Endothelial cell of umbilical vein (primary cell): ENCODE data around the gene NXPH1. TPM values are rescaled to one million over a fixed set of nuclear protein-coding genes. Genes with fewer than 3 reads are reported as not detected.

Experiments
- BruUV-seq: library from RNA; stranded (reverse); fragments of 400-500 nt; replicated peaks from 2 replicates; lab custom pipeline; 2021; lab: Mats Ljungman, UMichigan
- CTCF ChIA-PET: fragments of 300-600, 350-600 bp; sonication (Branson Sonifier 250); formaldehyde crosslinking; loops from one replicate; lab custom pipeline; 2021; ENCODE audit warnings: antibody characterized with exemption, inconsistent platforms; lab: Charles Lee
- POLR2A ChIA-PET: fragments of 300-600, 350-600 bp; sonication (Branson Sonifier 250); formaldehyde crosslinking; loops from one replicate; lab custom pipeline; 2021; ENCODE audit warnings: antibody characterized with exemption, inconsistent platforms; lab: Charles Lee
- DNase-seq: peaks from one replicate; pipeline ENCODE4 v3.0.0-alpha.2; 2011; ENCODE audit warnings: low read depth, low spot score
- FAIRE-seq: peaks from 2 replicates; lab custom pipeline; 2011; peaks lifted over from hg19 to GRCh38; lab: Jason Lieb, UNC
- H2AFZ ChIP-seq: 2 replicates; pipeline ENCODE4 v1.6.0; 2012; ENCODE audit warnings: low read depth, low read length, control low read depth, inconsistent platforms
- H3K27ac ChIP-seq: 2 replicates; pipeline ENCODE4 v1.5.1; 2011; ENCODE audit warnings: low read depth, mild to moderate bottlenecking, control low read depth, low read length, moderate library complexity; ENCODE audit not compliant: insufficient read depth
- H3K27me3 ChIP-seq, 2 experiments: 2 replicates each; pipeline versions ENCODE4 v1.6.0 to v1.6.1; 2011; ENCODE audit warnings: low read length in 2 of 2, mixed read lengths in 1 of 2; ENCODE audit not compliant: control insufficient read depth in 2 of 2, insufficient read depth in 2 of 2
- H3K36me3 ChIP-seq, 2 experiments: 2 replicates in 1 of 2; 3 replicates in 1 of 2; pipeline ENCODE4 v1.5.1; 2011; ENCODE audit warnings: low read length in 2 of 2, mild to moderate bottlenecking in 1 of 2, moderate library complexity in 1 of 2; ENCODE audit not compliant: control insufficient read depth in 2 of 2, insufficient read depth in 2 of 2; ENCODE audit errors: extremely low read depth in 1 of 2
- H3K4me1 ChIP-seq: 3 replicates; pipeline ENCODE4 v1.5.1; 2011; ENCODE audit warnings: mild to moderate bottlenecking, low read length; ENCODE audit not compliant: control insufficient read depth, insufficient read depth; ENCODE audit errors: extremely low read depth
- H3K4me2 ChIP-seq: 2 replicates; pipeline ENCODE4 v1.6.1; 2011; ENCODE audit warnings: low read length, control low read depth, mixed read lengths; ENCODE audit not compliant: insufficient read depth
- H3K4me3 ChIP-seq, 3 experiments: fragments of 200-600 bp in 1 of 3; sonication (generic), shearing (Covaris generic) in 1 of 3; replicated peaks in 1 of 3; 2 replicates each; pipeline ENCODE4 v1.5.1; 2011 to 2016; ENCODE audit warnings: control low read depth in 3 of 3, low read length in 3 of 3, mild to moderate bottlenecking in 2 of 3, inconsistent platforms in 1 of 3, low read depth in 1 of 3, moderate library complexity in 1 of 3; ENCODE audit not compliant: insufficient read depth in 1 of 3
- H3K79me2 ChIP-seq: 2 replicates; pipeline ENCODE4 v1.6.0; 2012; ENCODE audit warnings: low read length, inconsistent platforms; ENCODE audit not compliant: control insufficient read depth, insufficient read depth
- H3K9ac ChIP-seq: replicated peaks from 2 replicates; pipeline ENCODE3; 2011; ENCODE audit warnings: low read length, control low read depth; ENCODE audit not compliant: insufficient read depth; ENCODE audit errors: extremely low read depth
- H3K9me1 ChIP-seq: replicated peaks from 3 replicates; pipeline ENCODE4 v1.6.0; 2011; ENCODE audit warnings: mild to moderate bottlenecking, low read length; ENCODE audit not compliant: control insufficient read depth, insufficient read depth; ENCODE audit errors: extremely low read depth
- H3K9me3 ChIP-seq: replicated peaks from 2 replicates; pipeline ENCODE4 v1.5.1; 2012; ENCODE audit warnings: low read length, inconsistent platforms; ENCODE audit not compliant: control insufficient read depth, insufficient read depth
- H4K20me1 ChIP-seq: replicated peaks from 2 replicates; pipeline ENCODE3; 2011; ENCODE audit warnings: mild to moderate bottlenecking, low read length; ENCODE audit not compliant: control insufficient read depth, insufficient read depth; ENCODE audit errors: extremely low read depth
- EZH2 ChIP-seq: IDR thresholded peaks from 2 replicates; pipeline ENCODE4 v1.6.1; 2012; ENCODE audit warnings: borderline replicate concordance, low read depth, mild to moderate bottlenecking, moderate library complexity, low read length, inconsistent platforms; ENCODE audit not compliant: severe bottlenecking
- FOS ChIP-seq: IDR thresholded peaks from 2 replicates; pipeline ENCODE4 v1.6.1; 2011; ENCODE audit warnings: mild to moderate bottlenecking, low read length, moderate library complexity, borderline replicate concordance; ENCODE audit not compliant: insufficient read depth
- GATA2 ChIP-seq: IDR thresholded peaks from 2 replicates; pipeline ENCODE4 v1.7.0; 2011; ENCODE audit warnings: low read depth, mild to moderate bottlenecking, moderate library complexity, mixed read lengths, low read length; ENCODE audit not compliant: insufficient read length, insufficient read depth
- JUN ChIP-seq: IDR thresholded peaks from 2 replicates; pipeline ENCODE4 v1.6.1; 2011; ENCODE audit warnings: borderline replicate concordance, low read depth; ENCODE audit not compliant: insufficient read length, insufficient read depth
- MYC ChIP-seq: IDR thresholded peaks from one replicate; pipeline ENCODE4 v1.6.1; 2011; ENCODE audit warnings: mild to moderate bottlenecking, low read depth, low read length
- POLR2A ChIP-seq: IDR thresholded peaks from 2 replicates; pipeline ENCODE4 v1.6.1; 2012; ENCODE audit warnings: low read depth, mild to moderate bottlenecking, control low read depth, low read length
- POLR2AphosphoS5 ChIP-seq: IDR thresholded peaks from 2 replicates; pipeline ENCODE4 v1.6.1; 2012; ENCODE audit warnings: low read depth, mild to moderate bottlenecking, control low read depth, low read length, moderate library complexity; ENCODE audit not compliant: insufficient read depth
- dilution Hi-C: fragments of 300-500 bp; cut with MboI; formaldehyde crosslinking; loops from one replicate; pipeline ENCODE4 v1.15.0; 2019; ENCODE audit warnings: low sequenced_read_pairs; ENCODE audit not compliant: extremely low pct_ligation_motif_present
- intact Hi-C: fragments of 100-400 bp; cut with micrococcal nuclease; formaldehyde crosslinking; loops from one replicate; pipeline ENCODE4 v1.10.0; 2022
- polyA plus RNA-seq, 4 experiments: library from polyadenylated mRNA; depleted of rRNA in 3 of 4; stranded (reverse) in 3 of 4; unstranded in 1 of 4; fragments of >200 nt; gene quantifications; 2 replicates each; pipeline versions ENCODE4 v1.2.1 to v1.2.3, GENCODE V29; 2011 to 2012; ENCODE audit warnings: missing spikeins in 1 of 4
- total RNA-seq: library from RNA; stranded (reverse); gene quantifications from 2 replicates; pipeline ENCODE4 v1.2.3, GENCODE V29; 2021
- TF ChIP-seq, protein P1 (sequence below), 2 donors: IDR thresholded peaks; 1 replicate in 1 of 2; 2 replicates in 1 of 2; pipeline ENCODE4 v1.5.1; 2011; ENCODE audit warnings: low read length in 2 of 2, mild to moderate bottlenecking in 2 of 2, moderate library complexity in 2 of 2, control low read depth in 1 of 2, inconsistent platforms in 1 of 2, low read depth in 1 of 2; ENCODE audit not compliant: insufficient read depth in 1 of 2; ENCODE audit errors: extremely low read depth in 1 of 2
- TF ChIP-seq, protein P2 (sequence below): IDR thresholded peaks from 2 replicates; pipeline ENCODE4 v1.6.1; 2011; ENCODE audit not compliant: insufficient read depth, insufficient read length

NXPH1 gene
- total and polyA plus RNA-seq, 2 donors (not counting 3 experiments of a cell fraction or from before 2014, with no cell fraction given), result not detected

DNA sequence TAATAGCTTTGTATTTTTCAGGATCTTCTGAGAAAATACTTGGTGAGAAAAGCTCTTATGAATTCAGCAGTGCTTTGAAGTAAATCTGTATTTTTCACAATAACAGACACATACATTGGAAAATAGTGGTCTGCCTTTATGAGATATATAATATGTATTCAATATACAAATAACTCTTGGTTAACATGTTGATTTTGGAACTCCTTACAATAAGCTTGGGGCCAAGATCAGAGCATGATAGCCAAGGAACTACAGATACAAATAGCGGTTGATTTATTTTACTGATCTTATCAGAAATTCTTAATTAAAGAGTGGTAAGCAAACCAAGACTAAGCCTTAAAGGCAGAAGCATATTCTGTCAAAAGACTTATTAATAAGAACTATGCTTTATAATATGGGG is 24.5 kb upstream of the NXPH1 start:
- dilution Hi-C loops, result no loop called here
- no peak overlapping the region for H3K27ac ChIP-seq

More for the DNA sequence above, 24.5 kb upstream of the NXPH1 start:
- Histone ChIP-seq H3K4me2 (no peak overlapping the region), H2AFZ (no peak overlapping the region), H3K79me2 (no peaks in the 10 kb centered on the region), H3K4me1 (no peaks in the 10 kb centered on the region), H3K9me3 (no peaks in the 10 kb centered on the region), H3K9me1 (no peaks in the 10 kb centered on the region), H3K4me3 (no peak overlapping the region), H3K27me3 (no peaks in the 10 kb centered on the region), H4K20me1 (no peaks in the 10 kb centered on the region), H3K9ac (no peak overlapping the region), H3K36me3 (no peaks in the 10 kb centered on the region)
- CTCF ChIA-PET, result no interaction called here
- TF ChIP-seq MYC (no peak), GATA2 (no peak), POLR2AphosphoS5 (no peak), EZH2 (no peak), FOS (no peak), JUN (no peak), POLR2A (no peak)
- TF ChIP-seq, protein P1, sequence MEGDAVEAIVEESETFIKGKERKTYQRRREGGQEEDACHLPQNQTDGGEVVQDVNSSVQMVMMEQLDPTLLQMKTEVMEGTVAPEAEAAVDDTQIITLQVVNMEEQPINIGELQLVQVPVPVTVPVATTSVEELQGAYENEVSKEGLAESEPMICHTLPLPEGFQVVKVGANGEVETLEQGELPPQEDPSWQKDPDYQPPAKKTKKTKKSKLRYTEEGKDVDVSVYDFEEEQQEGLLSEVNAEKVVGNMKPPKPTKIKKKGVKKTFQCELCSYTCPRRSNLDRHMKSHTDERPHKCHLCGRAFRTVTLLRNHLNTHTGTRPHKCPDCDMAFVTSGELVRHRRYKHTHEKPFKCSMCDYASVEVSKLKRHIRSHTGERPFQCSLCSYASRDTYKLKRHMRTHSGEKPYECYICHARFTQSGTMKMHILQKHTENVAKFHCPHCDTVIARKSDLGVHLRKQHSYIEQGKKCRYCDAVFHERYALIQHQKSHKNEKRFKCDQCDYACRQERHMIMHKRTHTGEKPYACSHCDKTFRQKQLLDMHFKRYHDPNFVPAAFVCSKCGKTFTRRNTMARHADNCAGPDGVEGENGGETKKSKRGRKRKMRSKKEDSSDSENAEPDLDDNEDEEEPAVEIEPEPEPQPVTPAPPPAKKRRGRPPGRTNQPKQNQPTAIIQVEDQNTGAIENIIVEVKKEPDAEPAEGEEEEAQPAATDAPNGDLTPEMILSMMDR (IDR thresholded peaks at IDR 0.05; ENCODE audit: extremely low read depth in 1 of 2, insufficient read depth in 1 of 2, low read depth in 1 of 2, low read length in 2 of 2), result no peak
- TF ChIP-seq, protein P2, sequence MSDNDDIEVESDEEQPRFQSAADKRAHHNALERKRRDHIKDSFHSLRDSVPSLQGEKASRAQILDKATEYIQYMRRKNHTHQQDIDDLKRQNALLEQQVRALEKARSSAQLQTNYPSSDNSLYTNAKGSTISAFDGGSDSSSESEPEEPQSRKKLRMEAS, result no peak
- POLR2A ChIA-PET, result no interaction called here
- FAIRE-seq (no peak), DNase-seq (no peak)
- intact Hi-C loops, result no loop called here
- BruUV-seq, result no TSS peak
